ENCODE measurements around the gene ZC3H12D. TPM values are rescaled to one million over a fixed set of nuclear protein-coding genes. Genes with fewer than 3 reads are reported as not detected.
A peak's percentile ranks its signal among the peaks of the same experiment; 100 is the strongest.

ZC3H12D gene
- total and polyA plus RNA-seq, 8 donors, result 0.08 to 1.1 (median 0.35) TPM

- ATAC-seq, result no peak
These were observed 33.3 kb downstream of the ZC3H12D start for GRCh38 chr6:149451376-149452036.

GRCh38 chr6:149450679-149451375 lies 34.0 kb downstream of the ZC3H12D start:
- Histone ChIP-seq H3K9me3 (no peaks in the 10 kb centered on the region), H3K4me3 (peak overlapping the region; percentile 20 to 44 (median 33)), H3K36me3 (no peaks in the 10 kb centered on the region), H3K27me3 (no peaks in the 10 kb centered on the region), H3K4me1 (peaks cover 11 to 19% (median 13%) of the 10 kb centered on the region in 3 donors), H3K27ac (no peak overlapping the region)
- FAIRE-seq (no peak), DNase-seq (peak in 4 of 6 donors; percentile 20 to 74 (median 42)), ATAC-seq (peak; percentile 13 to 26 (median 18))
- intact Hi-C loops (cut with DNase I), result no loop called here
- WGBS, 2 donors, result 6% methylated on average over 66 to 89 of the region's 89 CpGs
- TF ChIP-seq CTCF (IDR thresholded peaks at IDR 0.05), result no peak

More at GRCh38 chr6:149451376-149452036, 33.3 kb downstream of the ZC3H12D start:
- Histone ChIP-seq H3K27ac (no peak overlapping the region), H3K4me1 (peaks cover 11 to 19% (median 13%) of the 10 kb centered on the region in 3 donors), H3K4me3 (peak overlapping the region; percentile 20 to 44 (median 33)), H3K9me3 (no peaks in the 10 kb centered on the region), H3K27me3 (no peaks in the 10 kb centered on the region), H3K36me3 (no peaks in the 10 kb centered on the region)
- intact Hi-C loops (cut with DNase I), result no loop called here
- 65 to 68% methylated on average over 46 to 47 of the region's 47 CpGs for WGBS, 2 donors
- FAIRE-seq, result no peak
- DNase-seq, result peak in 1 of 6 donors; percentile 35
- no peak for TF ChIP-seq CTCF (IDR thresholded peaks at IDR 0.05)

GRCh38 chr6:149449831-149450678 lies 34.8 kb downstream of the ZC3H12D start:
- Histone ChIP-seq H3K4me1 (peaks cover 11 to 18% (median 13%) of the 10 kb centered on the region in 3 donors), H3K9me3 (no peaks in the 10 kb centered on the region), H3K4me3 (peak overlapping the region in 3 of 4 donors; percentile 24 to 44 (median 42)), H3K27me3 (no peaks in the 10 kb centered on the region), H3K27ac (no peak overlapping the region), H3K36me3 (no peaks in the 10 kb centered on the region)
- TF ChIP-seq CTCF (IDR thresholded peaks at IDR 0.05), result no peak
- DNase-seq (no peak), ATAC-seq (no peak), FAIRE-seq (no peak)
- WGBS, 2 donors, result 89 to 91% methylated on average over 14 of the region's 14 CpGs
- intact Hi-C loops (cut with DNase I), result loop anchor here in 1 of 3 donors (10.0 kb wide), 1 partner anchor 405 kb away; no protein-coding TSS in a partner anchor

DNA sequence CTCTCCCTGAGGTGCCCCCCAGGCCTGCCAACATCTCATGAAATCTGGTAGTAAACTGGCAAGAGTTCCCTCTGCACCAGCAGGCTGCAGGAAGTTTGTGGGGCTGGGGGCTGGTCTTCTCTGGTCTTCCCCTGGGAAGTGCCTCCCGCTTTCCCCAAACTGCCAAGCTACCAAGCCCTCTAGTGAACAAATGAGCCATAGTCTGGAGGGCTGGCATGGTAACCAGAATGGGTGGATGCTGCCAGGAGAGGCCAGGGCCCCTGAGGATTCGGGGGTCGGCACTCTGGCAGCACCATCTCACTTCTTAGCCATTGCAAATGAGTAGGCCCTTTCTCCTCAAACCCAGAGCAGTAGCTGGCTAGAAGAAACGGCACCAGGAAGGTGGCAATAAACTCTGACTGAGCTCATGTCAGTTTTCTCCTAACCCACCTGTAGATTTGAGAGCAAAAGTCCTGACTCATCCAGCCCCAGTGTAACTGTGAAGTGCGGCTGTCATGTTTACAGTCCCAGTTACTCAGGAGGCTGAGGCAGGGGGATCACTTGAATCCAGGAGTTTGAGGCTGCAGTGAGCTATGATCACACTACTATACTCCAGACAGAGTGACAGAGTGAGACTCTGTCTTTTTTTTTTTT lies 35.9 kb downstream of the ZC3H12D start:
- ATAC-seq (no peak), DNase-seq (no peak), FAIRE-seq (no peak)
- Histone ChIP-seq H3K27ac (no peak overlapping the region), H3K36me3 (no peaks in the 10 kb centered on the region), H3K4me1 (peaks cover 6 to 8% (median 7%) of the 10 kb centered on the region in 3 donors), H3K27me3 (no peaks in the 10 kb centered on the region), H3K9me3 (no peaks in the 10 kb centered on the region), H3K4me3 (no peak overlapping the region)
- intact Hi-C loops (cut with DNase I), result loop anchor here in 1 of 3 donors (10.0 kb wide), 1 partner anchor 404 kb away; no protein-coding TSS in a partner anchor
- no peak for TF ChIP-seq CTCF (IDR thresholded peaks at IDR 0.05)
- WGBS, 2 donors, result 87 to 94% methylated on average over 5 of the region's 5 CpGs

Measured in pancreas (tissue), 10 donors.